ENCODE data around the gene LYRM4. TPM values are rescaled to one million over a fixed set of nuclear protein-coding genes. Genes with fewer than 3 reads are reported as not detected.

LYRM4 gene
- total RNA-seq, 6 experiments from 2014 or later, result 26.8 to 36.3 (median 30.2) TPM

DNA sequence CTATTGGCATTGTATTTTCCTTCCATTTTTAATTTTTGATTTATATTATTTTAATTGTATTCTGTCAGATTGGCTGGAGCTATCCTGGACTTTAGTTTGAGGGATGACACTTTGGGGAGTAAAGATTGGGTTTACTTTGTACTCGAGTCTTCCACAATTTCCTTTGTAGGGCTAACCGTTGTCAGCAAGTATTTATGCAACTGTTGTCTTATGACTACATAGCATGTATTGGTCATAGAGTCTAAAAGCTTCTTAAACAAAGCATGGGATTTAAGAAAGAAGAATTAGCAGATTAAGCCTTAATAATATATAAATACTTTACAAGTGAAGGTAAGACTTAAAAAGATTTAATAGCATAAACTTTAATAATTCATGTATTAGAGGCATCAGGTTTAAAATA lies 20.2 kb upstream of the LYRM4 start:
- Mint-ChIP-seq H3K27me3 (ENCODE audit: insufficient read depth) (no peaks in the 10 kb centered on the region), H3K9me3 (no peaks in the 10 kb centered on the region), H3K4me3 (no peak overlapping the region), H3K36me3 (ENCODE audit: low read depth) (peaks cover 4% of the 10 kb centered on the region; the same call in 1 of the 2 replicates), H3K4me1 (ENCODE audit: low read depth) (peaks cover 14% of the 10 kb centered on the region), H3K27ac (no peak overlapping the region)
- DNase-seq, result no peak
- TF ChIP-seq, protein P1, sequence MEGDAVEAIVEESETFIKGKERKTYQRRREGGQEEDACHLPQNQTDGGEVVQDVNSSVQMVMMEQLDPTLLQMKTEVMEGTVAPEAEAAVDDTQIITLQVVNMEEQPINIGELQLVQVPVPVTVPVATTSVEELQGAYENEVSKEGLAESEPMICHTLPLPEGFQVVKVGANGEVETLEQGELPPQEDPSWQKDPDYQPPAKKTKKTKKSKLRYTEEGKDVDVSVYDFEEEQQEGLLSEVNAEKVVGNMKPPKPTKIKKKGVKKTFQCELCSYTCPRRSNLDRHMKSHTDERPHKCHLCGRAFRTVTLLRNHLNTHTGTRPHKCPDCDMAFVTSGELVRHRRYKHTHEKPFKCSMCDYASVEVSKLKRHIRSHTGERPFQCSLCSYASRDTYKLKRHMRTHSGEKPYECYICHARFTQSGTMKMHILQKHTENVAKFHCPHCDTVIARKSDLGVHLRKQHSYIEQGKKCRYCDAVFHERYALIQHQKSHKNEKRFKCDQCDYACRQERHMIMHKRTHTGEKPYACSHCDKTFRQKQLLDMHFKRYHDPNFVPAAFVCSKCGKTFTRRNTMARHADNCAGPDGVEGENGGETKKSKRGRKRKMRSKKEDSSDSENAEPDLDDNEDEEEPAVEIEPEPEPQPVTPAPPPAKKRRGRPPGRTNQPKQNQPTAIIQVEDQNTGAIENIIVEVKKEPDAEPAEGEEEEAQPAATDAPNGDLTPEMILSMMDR (IDR thresholded peaks at IDR 0.05), result no peak

DNA sequence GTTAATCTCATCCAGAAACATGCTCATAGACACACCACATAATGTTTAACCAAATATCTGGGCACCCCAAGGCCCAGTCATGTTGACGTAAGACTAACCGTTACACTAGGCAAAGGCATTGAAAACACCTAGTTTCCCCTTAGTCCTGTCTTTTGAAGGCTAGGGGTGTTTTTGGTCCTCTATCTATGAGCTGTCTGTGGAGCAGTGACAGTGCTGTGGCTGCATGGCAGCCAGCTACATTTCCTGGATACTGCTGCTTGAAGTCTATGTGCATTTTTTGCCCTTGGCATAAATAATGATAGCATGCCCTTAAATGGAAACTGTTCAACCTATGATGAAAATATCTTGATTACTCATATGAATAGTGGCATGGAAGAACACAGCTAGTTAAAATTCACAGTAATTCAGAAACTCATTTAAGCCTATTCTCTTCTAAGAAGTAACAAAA lies 19.2 kb upstream of the LYRM4 start:
- Mint-ChIP-seq H3K36me3 (ENCODE audit: low read depth) (peaks cover 4% of the 10 kb centered on the region; the same call in 1 of the 2 replicates), H3K27ac (no peak overlapping the region), H3K4me1 (ENCODE audit: low read depth) (peaks cover 20% of the 10 kb centered on the region), H3K9me3 (no peaks in the 10 kb centered on the region), H3K4me3 (no peak overlapping the region), H3K27me3 (ENCODE audit: insufficient read depth) (no peaks in the 10 kb centered on the region)
- no peak for DNase-seq
- TF ChIP-seq, protein P1 (IDR thresholded peaks at IDR 0.05), result no peak

DNA sequence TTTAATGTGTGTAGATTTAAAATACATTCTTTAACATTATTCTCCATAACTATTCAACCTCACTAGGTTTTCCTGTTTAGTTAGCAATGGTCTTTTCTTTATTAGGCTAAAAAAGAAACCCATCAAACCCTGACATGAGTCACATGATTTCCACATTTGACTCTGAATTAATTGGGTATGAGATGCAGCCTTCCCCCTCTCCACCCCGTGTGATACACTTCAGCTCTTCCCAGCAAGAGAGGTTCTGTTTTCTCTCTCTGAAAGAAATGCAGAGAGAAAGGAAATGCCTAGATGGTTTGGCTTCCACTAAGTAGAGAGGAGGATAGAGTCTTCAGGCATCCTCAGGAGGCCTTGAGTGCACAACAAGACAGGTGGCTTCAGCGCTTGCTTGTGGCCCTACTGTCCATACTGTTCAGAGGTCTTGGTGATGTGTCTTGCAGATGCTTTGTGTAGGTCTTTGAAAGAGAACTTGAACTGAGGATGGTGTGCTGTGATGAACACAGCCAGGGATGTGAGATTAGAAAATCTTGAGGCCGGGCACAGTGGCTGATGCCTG lies 17.9 kb upstream of the LYRM4 start:
- Mint-ChIP-seq H3K4me1 (ENCODE audit: low read depth) (peaks cover 20% of the 10 kb centered on the region), H3K36me3 (ENCODE audit: low read depth) (peaks cover 4% of the 10 kb centered on the region; the same call in 1 of the 2 replicates), H3K27ac (no peak overlapping the region), H3K9me3 (no peaks in the 10 kb centered on the region), H3K4me3 (no peak overlapping the region), H3K27me3 (ENCODE audit: insufficient read depth) (no peaks in the 10 kb centered on the region)
- TF ChIP-seq, protein P1 (IDR thresholded peaks at IDR 0.05), result no peak
- DNase-seq, result no peak

DNA sequence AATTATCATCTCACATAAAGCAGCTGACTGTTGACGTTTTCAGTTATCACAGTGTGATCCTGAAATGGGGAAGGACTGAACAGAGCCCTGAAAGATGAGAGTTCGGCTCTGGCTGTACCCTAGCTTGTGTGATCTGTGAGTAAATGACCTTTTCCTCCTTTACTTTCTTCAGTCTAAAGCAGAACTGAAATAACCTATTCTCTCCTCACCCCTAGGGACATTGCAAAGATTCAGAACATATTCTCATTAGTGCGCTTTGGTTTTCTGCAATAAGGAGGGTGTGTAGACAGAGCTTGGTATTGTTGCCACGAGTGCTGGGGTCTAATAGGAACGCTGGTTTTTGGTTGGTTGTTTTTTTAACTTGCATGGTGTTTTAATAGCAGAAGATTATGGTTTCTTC lies 17.3 kb upstream of the LYRM4 start:
- H3K4me3 Mint-ChIP-seq, result no peak overlapping the region
- H3K36me3 Mint-ChIP-seq (ENCODE audit: low read depth), result peaks cover 4% of the 10 kb centered on the region; the same call in 1 of the 2 replicates
- no peak for DNase-seq
- H3K27me3 Mint-ChIP-seq (ENCODE audit: insufficient read depth), result no peaks in the 10 kb centered on the region
- no peak overlapping the region for H3K27ac Mint-ChIP-seq
- TF ChIP-seq, protein P1 (IDR thresholded peaks at IDR 0.05), result no peak
- H3K4me1 Mint-ChIP-seq (ENCODE audit: low read depth), result peaks cover 26% of the 10 kb centered on the region
- H3K9me3 Mint-ChIP-seq, result no peaks in the 10 kb centered on the region

DNA sequence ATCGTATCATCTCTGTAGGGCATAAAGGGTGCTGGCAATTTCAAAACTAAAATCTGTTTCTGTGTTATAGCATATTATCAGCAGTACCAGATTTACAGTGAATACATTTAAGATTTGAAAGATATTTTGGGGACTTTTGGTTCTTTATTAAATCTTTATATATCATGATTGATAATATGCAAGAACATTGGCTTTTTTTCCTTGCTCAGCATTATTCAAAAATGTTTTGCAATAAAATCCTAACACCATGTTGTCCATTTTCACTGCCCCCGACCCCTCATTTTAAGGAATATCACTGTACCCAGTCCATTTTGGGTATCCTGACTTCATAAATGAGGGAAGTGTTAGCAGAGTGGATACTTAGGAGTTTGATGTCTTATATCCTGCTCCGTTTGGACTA lies 16.8 kb upstream of the LYRM4 start:
- TF ChIP-seq, protein P1 (IDR thresholded peaks at IDR 0.05), result no peak
- H3K4me1 Mint-ChIP-seq (ENCODE audit: low read depth), result peaks cover 31% of the 10 kb centered on the region
- peaks cover 8% of the 10 kb centered on the region; the same call in 1 of the 2 replicates for H3K36me3 Mint-ChIP-seq (ENCODE audit: low read depth)
- H3K4me3 Mint-ChIP-seq, result no peak overlapping the region
- DNase-seq, result no peak
- H3K9me3 Mint-ChIP-seq, result no peaks in the 10 kb centered on the region
- H3K27ac Mint-ChIP-seq, result no peak overlapping the region
- no peaks in the 10 kb centered on the region for H3K27me3 Mint-ChIP-seq (ENCODE audit: insufficient read depth)
